ENCODE measurements around the gene AUTS2.

DNA sequence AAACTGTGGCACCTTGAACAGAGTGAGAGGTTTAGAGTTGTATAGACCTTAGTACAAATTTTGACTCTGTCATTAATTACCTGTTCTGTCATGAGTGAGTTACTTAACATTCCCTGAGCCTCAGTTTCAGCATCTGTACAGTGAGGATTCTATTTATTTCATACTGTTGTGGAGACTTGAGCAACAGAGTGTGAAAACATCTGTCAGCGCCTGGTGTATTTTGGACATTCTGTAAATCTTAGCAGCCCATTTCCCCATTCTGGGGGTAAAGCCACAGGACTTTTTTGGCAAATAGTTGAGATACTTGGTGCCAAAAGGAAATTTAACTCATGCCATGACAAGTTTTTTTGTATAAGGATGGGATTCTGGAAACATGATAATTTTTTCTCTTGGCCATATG is 94.8 kb downstream of the AUTS2 start:
- TF ChIP-seq, protein P1, sequence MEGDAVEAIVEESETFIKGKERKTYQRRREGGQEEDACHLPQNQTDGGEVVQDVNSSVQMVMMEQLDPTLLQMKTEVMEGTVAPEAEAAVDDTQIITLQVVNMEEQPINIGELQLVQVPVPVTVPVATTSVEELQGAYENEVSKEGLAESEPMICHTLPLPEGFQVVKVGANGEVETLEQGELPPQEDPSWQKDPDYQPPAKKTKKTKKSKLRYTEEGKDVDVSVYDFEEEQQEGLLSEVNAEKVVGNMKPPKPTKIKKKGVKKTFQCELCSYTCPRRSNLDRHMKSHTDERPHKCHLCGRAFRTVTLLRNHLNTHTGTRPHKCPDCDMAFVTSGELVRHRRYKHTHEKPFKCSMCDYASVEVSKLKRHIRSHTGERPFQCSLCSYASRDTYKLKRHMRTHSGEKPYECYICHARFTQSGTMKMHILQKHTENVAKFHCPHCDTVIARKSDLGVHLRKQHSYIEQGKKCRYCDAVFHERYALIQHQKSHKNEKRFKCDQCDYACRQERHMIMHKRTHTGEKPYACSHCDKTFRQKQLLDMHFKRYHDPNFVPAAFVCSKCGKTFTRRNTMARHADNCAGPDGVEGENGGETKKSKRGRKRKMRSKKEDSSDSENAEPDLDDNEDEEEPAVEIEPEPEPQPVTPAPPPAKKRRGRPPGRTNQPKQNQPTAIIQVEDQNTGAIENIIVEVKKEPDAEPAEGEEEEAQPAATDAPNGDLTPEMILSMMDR (optimal IDR thresholded peaks at IDR 0.05 in 1 of 3, IDR thresholded peaks at IDR 0.05 in 1 of 3, conservative IDR thresholded peaks at IDR 0.05 in 1 of 3; ENCODE audit: extremely low read depth in 1 of 3, insufficient read depth in 2 of 3, low read length in 3 of 3): no peak
- no peak for TF ChIP-seq EZH2 (IDR thresholded peaks at IDR 0.05; ENCODE audit: low read length)
